Measurements from ENCODE around the gene FBH1.

FBH1 gene

GRCh38 chr10:5924889-5925288 lies 34.8 kb downstream of the FBH1 start:
- H3K36me3 Mint-ChIP-seq (ENCODE audit: low read depth) = peaks cover 45% of the 10 kb centered on the region
- no peaks in the 10 kb centered on the region for H3K9me3 Mint-ChIP-seq
- no peak overlapping the region for H3K27ac Mint-ChIP-seq
- H3K4me3 Mint-ChIP-seq = no peak overlapping the region
- no peaks in the 10 kb centered on the region for H3K27me3 Mint-ChIP-seq (ENCODE audit: low read depth)
- no peak for DNase-seq (ENCODE audit: low spot score)
- H3K4me1 Mint-ChIP-seq (ENCODE audit: low read depth) = no peaks in the 10 kb centered on the region

- Mint-ChIP-seq H3K4me1 (ENCODE audit: low read depth) (no peaks in the 10 kb centered on the region), H3K27ac (no peak overlapping the region), H3K4me3 (no peak overlapping the region), H3K36me3 (ENCODE audit: low read depth) (peaks cover 31% of the 10 kb centered on the region), H3K9me3 (no peaks in the 10 kb centered on the region), H3K27me3 (ENCODE audit: low read depth) (no peaks in the 10 kb centered on the region)
- no peak for DNase-seq (ENCODE audit: low spot score)
Observed at GRCh38 chr10:5927306-5927705, 37.3 kb downstream of the FBH1 start.

- Mint-ChIP-seq H3K27ac (no peak overlapping the region), H3K27me3 (ENCODE audit: low read depth) (no peaks in the 10 kb centered on the region), H3K4me1 (ENCODE audit: low read depth) (no peaks in the 10 kb centered on the region), H3K9me3 (no peaks in the 10 kb centered on the region), H3K36me3 (ENCODE audit: low read depth) (peaks cover 26% of the 10 kb centered on the region), H3K4me3 (no peak overlapping the region)
- DNase-seq (ENCODE audit: low spot score) = no peak
Observed at GRCh38 chr10:5929442-5929841, 39.4 kb downstream of the FBH1 start.

- Mint-ChIP-seq H3K9me3 (no peaks in the 10 kb centered on the region), H3K27me3 (ENCODE audit: low read depth) (no peaks in the 10 kb centered on the region), H3K27ac (no peak overlapping the region), H3K36me3 (ENCODE audit: low read depth) (peaks cover 20% of the 10 kb centered on the region), H3K4me3 (no peak overlapping the region), H3K4me1 (ENCODE audit: low read depth) (no peaks in the 10 kb centered on the region)
- DNase-seq (ENCODE audit: low spot score) = no peak
Observed at GRCh38 chr10:5930272-5930671, 40.2 kb downstream of the FBH1 start.

GRCh38 chr10:5932345-5932744 lies 42.3 kb downstream of the FBH1 start:
- peaks cover 25% of the 10 kb centered on the region for H3K36me3 Mint-ChIP-seq (ENCODE audit: low read depth)

GRCh38 chr10:5933909-5934546 lies 44.0 kb downstream of the FBH1 start:
- no peak for DNase-seq (ENCODE audit: low spot score)
- Mint-ChIP-seq H3K4me1 (ENCODE audit: low read depth) (no peaks in the 10 kb centered on the region), H3K36me3 (ENCODE audit: low read depth) (peaks cover 27% of the 10 kb centered on the region), H3K27ac (no peak overlapping the region), H3K27me3 (ENCODE audit: low read depth) (no peaks in the 10 kb centered on the region), H3K4me3 (no peak overlapping the region), H3K9me3 (no peaks in the 10 kb centered on the region)

More at GRCh38 chr10:5932345-5932744, 42.3 kb downstream of the FBH1 start:
- no peaks in the 10 kb centered on the region for H3K4me1 Mint-ChIP-seq (ENCODE audit: low read depth)
- H3K4me3 Mint-ChIP-seq = no peak overlapping the region
- no peak for DNase-seq (ENCODE audit: low spot score)
- H3K27ac Mint-ChIP-seq = no peak overlapping the region
- no peaks in the 10 kb centered on the region for H3K9me3 Mint-ChIP-seq
- H3K27me3 Mint-ChIP-seq (ENCODE audit: low read depth) = no peaks in the 10 kb centered on the region

GRCh38 chr10:5935628-5936027 lies 45.6 kb downstream of the FBH1 start:
- Mint-ChIP-seq H3K4me1 (ENCODE audit: low read depth) (no peaks in the 10 kb centered on the region), H3K9me3 (no peaks in the 10 kb centered on the region), H3K36me3 (ENCODE audit: low read depth) (peaks cover 24% of the 10 kb centered on the region), H3K27ac (no peak overlapping the region), H3K27me3 (ENCODE audit: low read depth) (no peaks in the 10 kb centered on the region), H3K4me3 (no peak overlapping the region)
- DNase-seq (ENCODE audit: low spot score) = no peak

- Mint-ChIP-seq H3K27me3 (ENCODE audit: low read depth) (no peaks in the 10 kb centered on the region), H3K27ac (no peak overlapping the region), H3K4me1 (ENCODE audit: low read depth) (no peaks in the 10 kb centered on the region), H3K36me3 (ENCODE audit: low read depth) (peaks cover 24% of the 10 kb centered on the region), H3K9me3 (no peaks in the 10 kb centered on the region), H3K4me3 (no peak overlapping the region)
- DNase-seq (ENCODE audit: low spot score) = no peak
Observed at GRCh38 chr10:5937016-5937415, 47.0 kb downstream of the FBH1 start.

GRCh38 chr10:5938291-5938690 lies 48.2 kb downstream of the FBH1 start:
- peaks cover 18% of the 10 kb centered on the region for H3K36me3 Mint-ChIP-seq (ENCODE audit: low read depth)
- H3K4me1 Mint-ChIP-seq (ENCODE audit: low read depth) = no peaks in the 10 kb centered on the region
- no peak overlapping the region for H3K27ac Mint-ChIP-seq
- H3K9me3 Mint-ChIP-seq = no peaks in the 10 kb centered on the region
- no peak overlapping the region for H3K4me3 Mint-ChIP-seq
- no peak for DNase-seq (ENCODE audit: low spot score)
- no peaks in the 10 kb centered on the region for H3K27me3 Mint-ChIP-seq (ENCODE audit: low read depth)

- Mint-ChIP-seq H3K36me3 (ENCODE audit: low read depth) (peaks cover 16% of the 10 kb centered on the region), H3K4me3 (no peak overlapping the region), H3K9me3 (no peaks in the 10 kb centered on the region), H3K27ac (no peak overlapping the region), H3K4me1 (ENCODE audit: low read depth) (peaks cover 3% of the 10 kb centered on the region), H3K27me3 (ENCODE audit: low read depth) (no peaks in the 10 kb centered on the region)
- no peak for DNase-seq (ENCODE audit: low spot score)
Observed at GRCh38 chr10:5940807-5941218, 50.8 kb downstream of the FBH1 start.

- no peak overlapping the region for H3K4me3 Mint-ChIP-seq
- peaks cover 6% of the 10 kb centered on the region for H3K4me1 Mint-ChIP-seq (ENCODE audit: low read depth)
- no peaks in the 10 kb centered on the region for H3K27me3 Mint-ChIP-seq (ENCODE audit: low read depth)
- no peak overlapping the region for H3K27ac Mint-ChIP-seq
- no peaks in the 10 kb centered on the region for H3K9me3 Mint-ChIP-seq
- DNase-seq (ENCODE audit: low spot score) = no peak
- H3K36me3 Mint-ChIP-seq (ENCODE audit: low read depth) = peaks cover 12% of the 10 kb centered on the region
Observed at GRCh38 chr10:5941579-5941978, 51.5 kb downstream of the FBH1 start.

GRCh38 chr10:5942001-5942400 lies 52.0 kb downstream of the FBH1 start:
- H3K4me3 Mint-ChIP-seq = no peak overlapping the region
- peaks cover 10% of the 10 kb centered on the region for H3K36me3 Mint-ChIP-seq (ENCODE audit: low read depth)
- no peaks in the 10 kb centered on the region for H3K9me3 Mint-ChIP-seq
- H3K27me3 Mint-ChIP-seq (ENCODE audit: low read depth) = no peaks in the 10 kb centered on the region
- peaks cover 6% of the 10 kb centered on the region for H3K4me1 Mint-ChIP-seq (ENCODE audit: low read depth)
- H3K27ac Mint-ChIP-seq = no peak overlapping the region
- no peak for DNase-seq (ENCODE audit: low spot score)

- no peak overlapping the region for H3K4me3 Mint-ChIP-seq
- DNase-seq (ENCODE audit: low spot score) = no peak
- no peaks in the 10 kb centered on the region for H3K9me3 Mint-ChIP-seq
- no peaks in the 10 kb centered on the region for H3K27me3 Mint-ChIP-seq (ENCODE audit: low read depth)
- H3K4me1 Mint-ChIP-seq (ENCODE audit: low read depth) = peaks cover 6% of the 10 kb centered on the region
- no peak overlapping the region for H3K27ac Mint-ChIP-seq
- H3K36me3 Mint-ChIP-seq (ENCODE audit: low read depth) = peaks cover 10% of the 10 kb centered on the region
Observed at GRCh38 chr10:5942474-5942873, 52.4 kb downstream of the FBH1 start.

- Mint-ChIP-seq H3K4me1 (ENCODE audit: low read depth) (peaks cover 6% of the 10 kb centered on the region), H3K4me3 (no peak overlapping the region), H3K36me3 (ENCODE audit: low read depth) (peaks cover 4% of the 10 kb centered on the region), H3K27ac (no peak overlapping the region), H3K9me3 (no peaks in the 10 kb centered on the region), H3K27me3 (ENCODE audit: low read depth) (no peaks in the 10 kb centered on the region)
- no peak for DNase-seq (ENCODE audit: low spot score)
Observed at GRCh38 chr10:5943536-5943935, 53.5 kb downstream of the FBH1 start.

Measured in T-helper 2 cell treated with Interferon-gamma antibody and Interleukin-4, amounts not matched to agents 5 μg/mL and 100 μg/mL, for 36 hours (primary cell).